ENCODE measurements around the gene CDKAL1.
"Not testable (repeated sequence)": the region's sequence is repeated elsewhere in the genome, so short reads cannot be mapped to it uniquely, and the experiment has no call there.

The CDKAL1 gene

DNA sequence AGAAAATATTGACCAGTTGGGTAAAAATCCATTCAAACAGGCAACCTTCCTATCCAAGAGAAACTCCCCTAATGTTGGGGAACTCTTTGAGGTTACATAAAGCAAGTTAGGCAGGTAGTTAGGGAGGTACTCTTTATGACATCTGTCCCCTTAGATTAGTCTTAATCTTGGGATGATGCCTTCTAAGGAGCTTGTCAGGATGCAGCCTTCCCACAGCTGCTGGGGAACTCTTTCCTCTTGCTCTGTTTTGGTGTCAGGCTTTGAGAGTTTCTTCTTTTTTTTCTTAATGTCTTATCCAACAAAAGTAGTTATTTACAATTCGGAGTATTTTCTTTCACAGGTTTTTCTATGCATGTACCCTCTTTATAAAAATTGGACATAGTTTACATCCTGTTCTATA is 194.8 kb downstream of the CDKAL1 start:
- no peaks in the 10 kb centered on the region for H3K36me3 ChIP-seq (replicated peaks)
- no peak overlapping the region for H3K27ac ChIP-seq
- H3K4me3 ChIP-seq (ENCODE audit: low read depth, low read length): no peak overlapping the region
- in situ Hi-C loops (cut with HindIII; ENCODE audit: low pct_ligation_motif_present, low sequenced_read_pairs): no loop called here
- DNase-seq: no peak
- TF ChIP-seq, protein P1, sequence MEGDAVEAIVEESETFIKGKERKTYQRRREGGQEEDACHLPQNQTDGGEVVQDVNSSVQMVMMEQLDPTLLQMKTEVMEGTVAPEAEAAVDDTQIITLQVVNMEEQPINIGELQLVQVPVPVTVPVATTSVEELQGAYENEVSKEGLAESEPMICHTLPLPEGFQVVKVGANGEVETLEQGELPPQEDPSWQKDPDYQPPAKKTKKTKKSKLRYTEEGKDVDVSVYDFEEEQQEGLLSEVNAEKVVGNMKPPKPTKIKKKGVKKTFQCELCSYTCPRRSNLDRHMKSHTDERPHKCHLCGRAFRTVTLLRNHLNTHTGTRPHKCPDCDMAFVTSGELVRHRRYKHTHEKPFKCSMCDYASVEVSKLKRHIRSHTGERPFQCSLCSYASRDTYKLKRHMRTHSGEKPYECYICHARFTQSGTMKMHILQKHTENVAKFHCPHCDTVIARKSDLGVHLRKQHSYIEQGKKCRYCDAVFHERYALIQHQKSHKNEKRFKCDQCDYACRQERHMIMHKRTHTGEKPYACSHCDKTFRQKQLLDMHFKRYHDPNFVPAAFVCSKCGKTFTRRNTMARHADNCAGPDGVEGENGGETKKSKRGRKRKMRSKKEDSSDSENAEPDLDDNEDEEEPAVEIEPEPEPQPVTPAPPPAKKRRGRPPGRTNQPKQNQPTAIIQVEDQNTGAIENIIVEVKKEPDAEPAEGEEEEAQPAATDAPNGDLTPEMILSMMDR (IDR thresholded peaks at IDR 0.05; ENCODE audit: low read depth, low read length, missing control alignments): no peak
- H3K27me3 ChIP-seq (replicated peaks): no peaks in the 10 kb centered on the region

DNA sequence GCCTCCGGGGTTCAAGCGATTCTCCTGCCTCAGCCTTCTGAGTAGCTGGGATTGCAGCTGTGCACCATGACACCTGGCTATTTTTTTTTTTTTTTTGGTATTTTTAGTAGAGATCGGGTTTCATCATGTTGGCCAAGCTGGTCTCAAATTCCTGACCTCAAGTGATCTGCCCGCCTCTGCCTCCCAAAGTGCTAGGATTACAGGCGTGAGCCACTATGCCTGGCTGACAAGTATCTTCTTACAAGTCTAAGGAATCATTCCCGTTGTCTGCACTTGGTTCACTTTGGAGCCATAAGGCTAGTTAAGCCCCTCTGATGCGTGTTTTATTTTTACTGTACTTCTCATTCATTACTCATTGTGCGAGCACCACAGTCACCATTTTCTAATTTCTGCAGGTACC is 198.1 kb downstream of the CDKAL1 start:
- H3K27ac ChIP-seq; DNase-seq; H3K27me3 ChIP-seq (replicated peaks); in situ Hi-C loops (cut with HindIII; ENCODE audit: low pct_ligation_motif_present, low sequenced_read_pairs); H3K36me3 ChIP-seq (replicated peaks); H3K4me3 ChIP-seq (ENCODE audit: low read depth, low read length): not testable (repeated sequence)

DNA sequence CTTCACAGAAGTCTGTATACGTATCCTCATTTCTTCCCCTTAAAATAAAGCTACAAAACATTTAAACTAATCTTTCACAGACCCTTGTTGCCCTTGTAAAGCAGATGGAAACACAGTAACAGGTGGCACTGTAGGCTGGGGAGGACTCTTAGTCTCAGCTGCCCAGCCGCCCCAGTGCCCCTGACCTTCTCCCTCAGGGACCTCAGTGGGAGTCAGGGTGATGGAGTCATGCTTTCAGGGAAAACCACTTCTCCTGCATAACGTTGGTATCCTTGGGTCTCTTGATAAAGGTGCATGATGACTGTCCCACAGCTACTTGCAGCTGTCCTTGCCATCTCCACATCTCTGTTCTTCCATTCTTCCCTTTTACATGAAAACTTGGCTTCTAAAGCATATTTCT is 198.6 kb downstream of the CDKAL1 start:
- no peak overlapping the region for H3K4me3 ChIP-seq (ENCODE audit: low read depth, low read length)
- in situ Hi-C loops (cut with HindIII; ENCODE audit: low pct_ligation_motif_present, low sequenced_read_pairs): no loop called here
- H3K27me3 ChIP-seq (replicated peaks): no peaks in the 10 kb centered on the region
- no peak overlapping the region for H3K27ac ChIP-seq
- no peaks in the 10 kb centered on the region for H3K36me3 ChIP-seq (replicated peaks)
- TF ChIP-seq, protein P1 (IDR thresholded peaks at IDR 0.05; ENCODE audit: low read depth, low read length, missing control alignments): no peak
- DNase-seq: no peak

DNA sequence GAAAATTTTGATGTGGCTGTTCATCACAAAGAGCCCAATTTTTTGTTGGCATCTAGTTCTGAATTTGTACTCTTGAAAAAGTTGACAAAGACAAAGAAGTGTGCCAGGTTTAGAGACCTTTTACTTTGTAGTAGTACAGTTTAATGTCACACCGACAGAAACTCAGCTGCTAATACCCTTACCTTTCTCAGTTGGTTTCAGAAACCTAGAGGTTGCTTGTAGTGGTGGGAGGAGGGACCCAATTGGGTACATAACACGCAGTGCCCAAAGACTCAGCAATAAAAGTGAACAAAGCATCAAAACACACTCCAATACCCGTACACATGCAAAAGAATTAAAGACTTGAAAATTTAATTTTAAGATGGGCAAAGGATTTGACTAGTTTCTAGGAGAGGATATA is 203.7 kb downstream of the CDKAL1 start:
- H3K27ac ChIP-seq: no peak overlapping the region
- no peak overlapping the region for H3K4me3 ChIP-seq (ENCODE audit: low read depth, low read length)
- TF ChIP-seq, protein P1 (IDR thresholded peaks at IDR 0.05; ENCODE audit: low read depth, low read length, missing control alignments): no peak
- DNase-seq: no peak
- in situ Hi-C loops (cut with HindIII; ENCODE audit: low pct_ligation_motif_present, low sequenced_read_pairs): no loop called here
- no peaks in the 10 kb centered on the region for H3K27me3 ChIP-seq (replicated peaks)
- H3K36me3 ChIP-seq (replicated peaks): no peaks in the 10 kb centered on the region

DNA sequence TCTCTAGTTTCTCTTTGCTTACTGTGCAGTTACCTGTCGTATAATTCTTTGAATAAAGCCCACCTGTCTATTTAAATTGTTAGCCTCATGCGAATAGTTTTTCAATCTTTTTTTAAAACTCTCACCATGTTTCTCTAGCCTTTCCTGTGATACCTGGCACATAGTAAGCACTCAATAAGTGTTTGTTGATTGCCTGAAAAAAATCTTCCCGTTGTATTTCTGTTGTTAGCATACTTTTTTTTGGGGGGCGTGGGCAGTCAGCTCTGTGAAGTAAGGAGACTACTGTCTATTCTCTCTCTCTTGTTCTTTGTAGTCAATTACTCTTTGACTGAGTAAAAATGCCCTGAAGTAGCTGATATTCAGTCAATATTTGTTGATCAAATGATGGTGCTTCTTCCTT is 205.8 kb downstream of the CDKAL1 start:
- Histone ChIP-seq H3K27me3 (replicated peaks) (no peaks in the 10 kb centered on the region), H3K36me3 (replicated peaks) (no peaks in the 10 kb centered on the region), H3K27ac (no peak overlapping the region), H3K4me3 (ENCODE audit: low read depth, low read length) (no peak overlapping the region)
- TF ChIP-seq, protein P1 (IDR thresholded peaks at IDR 0.05; ENCODE audit: low read depth, low read length, missing control alignments): no peak
- no peak for DNase-seq
- in situ Hi-C loops (cut with HindIII; ENCODE audit: low pct_ligation_motif_present, low sequenced_read_pairs): no loop called here

DNA sequence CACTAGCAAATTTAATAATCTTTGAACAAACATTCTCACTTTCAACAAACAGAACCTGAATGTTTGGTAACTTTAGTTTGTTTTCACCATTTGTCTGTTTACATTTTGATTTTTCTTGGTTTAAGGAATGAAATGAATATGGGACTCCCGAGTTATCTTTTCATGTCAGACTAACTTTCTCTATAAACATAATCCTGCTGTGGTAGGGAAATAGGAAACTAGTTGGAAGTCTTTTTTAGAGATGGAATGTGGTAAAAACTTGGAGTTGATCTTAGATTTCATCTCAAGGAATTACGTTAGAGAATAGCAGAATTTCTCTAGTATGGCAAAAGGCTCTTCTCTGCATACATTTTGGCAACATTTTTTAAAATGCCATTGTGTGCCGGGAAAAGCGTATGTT is 206.5 kb downstream of the CDKAL1 start:
- DNase-seq: no peak
- TF ChIP-seq, protein P1 (IDR thresholded peaks at IDR 0.05; ENCODE audit: low read depth, low read length, missing control alignments): no peak
- in situ Hi-C loops (cut with HindIII; ENCODE audit: low pct_ligation_motif_present, low sequenced_read_pairs): no loop called here
- H3K36me3 ChIP-seq (replicated peaks): no peaks in the 10 kb centered on the region
- no peaks in the 10 kb centered on the region for H3K27me3 ChIP-seq (replicated peaks)
- no peak overlapping the region for H3K27ac ChIP-seq
- no peak overlapping the region for H3K4me3 ChIP-seq (ENCODE audit: low read depth, low read length)

Data from brain microvascular endothelial cell (primary cell).